Activated T-helper 1 cell treated with anti-CD3 and anti-CD28 coated beads, Interleukin-12 subunit alpha, Interleukin-12 subunit beta, Interleukin-2, Interleukin-4 antibody, amounts not matched to agents 30 ng/mL and 10 ng/mL and 1 ng/mL, durations not matched to agents 14 hours and 24 hours and 36 hours (primary cell): ENCODE measurements around the gene POU3F1. TPM values are rescaled to one million over a fixed set of nuclear protein-coding genes. Genes with fewer than 3 reads are reported as not detected.

Experiments used
- DNase-seq: peaks from one replicate; pipeline ENCODE4 v3.0.0; 2021; ENCODE audit warnings: low spot score
- H3K27ac Mint-ChIP-seq: one replicate; pipeline ENCODE4 v1.8.0; 2021; ENCODE audit warnings: mild to moderate bottlenecking, mixed read lengths
- H3K27me3 Mint-ChIP-seq: one replicate; pipeline ENCODE4 v1.8.0; 2022; ENCODE audit warnings: mild to moderate bottlenecking, moderate library complexity, mixed read lengths; ENCODE audit not compliant: insufficient read depth
- H3K36me3 Mint-ChIP-seq: one replicate; pipeline ENCODE4 v1.8.0; 2021; ENCODE audit warnings: low read depth, mixed read lengths
- H3K4me1 Mint-ChIP-seq: one replicate; pipeline ENCODE4 v1.8.0; 2021; ENCODE audit warnings: low read depth, mixed read lengths
- H3K4me3 Mint-ChIP-seq: one replicate; pipeline ENCODE4 v1.8.0; 2021; ENCODE audit warnings: mild to moderate bottlenecking, moderate library complexity, mixed read lengths
- H3K9me3 Mint-ChIP-seq: one replicate; pipeline ENCODE4 v1.8.0; 2021; ENCODE audit warnings: mixed read lengths
- intact Hi-C: fragments of 100-400 bp; cut with micrococcal nuclease; formaldehyde crosslinking; loops from one replicate; pipeline ENCODE4 v1.15.1; 2024
- total RNA-seq: library from RNA; stranded (reverse); gene quantifications from 2 replicates; pipeline ENCODE4 v1.2.3, GENCODE V29; 2022

Gene POU3F1
- total RNA-seq, 1 donor from 2014 or later = 1.8 TPM

DNA sequence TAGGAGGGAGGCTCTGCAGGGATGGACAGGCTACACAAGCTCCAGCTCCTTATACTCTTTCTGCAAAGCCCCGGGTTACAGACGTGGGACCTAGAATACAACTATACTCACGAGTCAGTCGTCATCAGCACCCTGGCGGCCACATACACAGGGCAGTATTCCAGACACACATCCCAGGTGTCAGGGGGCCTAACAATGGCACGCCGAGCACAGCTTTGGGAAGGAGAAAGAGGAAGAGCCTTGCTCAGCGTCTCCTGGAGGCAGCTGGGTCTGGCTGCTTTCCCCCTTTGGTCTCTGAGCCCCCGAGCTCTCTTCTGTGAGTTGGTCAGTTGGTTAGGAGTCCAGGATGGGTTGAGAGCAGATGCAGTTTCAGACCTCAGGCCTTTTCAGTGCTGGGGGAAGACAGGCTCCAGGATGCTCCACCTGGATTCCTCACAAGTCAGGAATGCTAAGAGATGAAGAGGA, 4.5 kb upstream of the POU3F1 start:
- Mint-ChIP-seq H3K27ac (no peak overlapping the region), H3K4me1 (peaks cover 18% of the 10 kb centered on the region), H3K36me3 (no peaks in the 10 kb centered on the region), H3K27me3 (peaks cover 26% of the 10 kb centered on the region), H3K4me3 (no peak overlapping the region), H3K9me3 (no peaks in the 10 kb centered on the region)
- no peak for DNase-seq
- intact Hi-C loops = no loop called here

DNA sequence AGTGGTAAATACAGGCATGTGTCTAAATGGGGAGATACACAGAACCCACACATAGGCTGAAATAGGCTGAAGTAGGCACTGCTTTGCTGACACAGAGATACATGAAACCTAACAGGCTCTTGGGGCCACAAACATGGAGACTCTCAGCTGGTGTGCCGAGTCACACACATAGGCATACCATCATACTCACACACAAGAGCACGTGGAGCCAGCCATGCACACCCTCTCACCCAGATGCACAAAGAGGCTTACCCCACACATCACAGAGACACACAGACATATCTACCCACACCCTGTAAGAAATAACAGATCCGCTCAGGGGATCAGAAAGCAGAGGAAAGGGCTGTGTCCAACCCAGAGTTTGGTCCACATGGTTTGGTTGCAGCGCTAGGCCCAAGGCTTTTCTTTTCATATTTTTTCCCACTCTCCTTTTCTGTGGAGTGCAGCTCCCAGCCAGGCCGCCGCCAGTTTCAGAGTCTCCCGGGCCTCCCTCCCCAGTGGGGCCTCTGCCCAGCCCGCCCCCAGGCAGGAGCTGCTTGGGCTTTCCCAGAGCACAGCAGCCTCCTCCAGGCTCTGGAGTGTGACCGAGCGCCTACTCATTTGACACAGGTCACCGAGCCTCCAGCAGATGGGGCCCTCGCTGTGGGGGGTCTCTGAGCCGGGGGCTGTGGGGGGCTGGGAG, 3.9 kb upstream of the POU3F1 start:
- intact Hi-C loops = no loop called here
- no peak overlapping the region for H3K4me3 Mint-ChIP-seq
- H3K27ac Mint-ChIP-seq = no peak overlapping the region
- peaks cover 26% of the 10 kb centered on the region for H3K27me3 Mint-ChIP-seq
- no peak for DNase-seq
- no peaks in the 10 kb centered on the region for H3K36me3 Mint-ChIP-seq
- H3K4me1 Mint-ChIP-seq = peaks cover 18% of the 10 kb centered on the region
- H3K9me3 Mint-ChIP-seq = no peaks in the 10 kb centered on the region

DNA sequence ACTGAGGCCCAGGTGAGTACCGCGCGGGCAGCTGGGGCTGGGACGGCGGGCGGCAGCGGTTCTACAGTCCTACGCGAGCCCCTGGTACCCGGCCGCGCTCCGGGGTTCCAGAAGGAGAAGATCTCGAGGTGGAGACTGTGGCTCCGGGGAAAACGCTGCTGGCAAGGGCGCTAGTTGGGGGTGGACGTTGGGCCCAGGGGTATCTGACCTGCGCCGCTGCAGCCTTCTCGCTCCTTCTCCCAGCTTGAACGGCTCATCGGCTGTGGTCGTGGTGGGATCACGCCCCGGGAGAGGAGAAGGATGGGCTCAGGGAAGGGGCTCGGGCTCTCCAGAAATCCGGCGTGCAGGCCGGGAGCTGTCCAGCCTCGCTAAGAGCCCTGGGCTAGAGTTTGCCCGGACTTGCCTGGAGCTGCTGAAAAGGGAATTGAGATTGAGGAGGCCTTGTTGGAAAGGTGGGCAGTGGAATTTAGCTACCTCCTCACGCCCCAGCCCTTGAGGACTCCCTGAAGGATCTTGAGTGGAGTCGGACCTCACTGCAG, 1.1 kb upstream of the POU3F1 start:
- intact Hi-C loops = loop anchor here (1.0 kb wide), 1 partner anchor 19 kb away; no protein-coding TSS in a partner anchor
- H3K27ac Mint-ChIP-seq = no peak overlapping the region

DNA sequence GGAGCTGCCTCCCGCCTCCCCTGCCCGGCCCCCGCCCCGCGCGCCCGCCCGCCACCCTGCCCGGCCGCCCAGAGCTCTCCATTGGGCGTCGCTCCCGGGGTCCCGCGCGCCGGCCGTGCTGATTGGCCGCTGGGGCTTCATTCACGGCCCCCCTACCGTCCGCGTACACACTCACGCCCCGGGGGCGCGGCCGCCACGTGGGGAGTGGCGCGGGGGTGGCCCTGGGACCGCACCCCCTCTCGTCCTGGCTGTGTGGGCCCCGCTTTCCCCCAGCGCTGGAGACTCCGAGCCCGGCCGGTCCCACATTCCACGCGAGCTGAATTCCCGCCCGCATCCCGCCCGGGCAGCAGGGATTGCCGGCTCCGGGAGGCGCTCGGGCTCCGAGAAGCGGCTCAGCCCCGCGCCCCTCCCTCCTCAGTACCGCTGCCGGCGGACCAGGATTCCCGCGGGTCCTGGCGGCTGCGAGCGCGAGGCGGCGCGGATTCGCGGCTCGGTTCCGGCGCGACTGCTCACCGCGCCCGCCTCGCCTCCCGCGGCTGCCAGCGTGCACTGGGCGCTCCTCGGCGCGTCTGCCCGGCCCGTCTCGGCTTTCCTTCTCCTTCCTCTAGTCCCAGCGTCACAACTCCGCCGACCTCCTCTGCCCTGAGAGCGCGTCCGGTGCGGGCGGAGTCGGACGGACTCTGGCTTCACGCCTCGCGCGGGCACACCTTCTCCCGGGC, 450 bp upstream of the POU3F1 start:
- H3K4me3 Mint-ChIP-seq = peak overlapping the region; percentile 84
- H3K9me3 Mint-ChIP-seq = no peaks in the 10 kb centered on the region
- intact Hi-C loops = loop anchor here (1.0 kb wide), 1 partner anchor 19 kb away; no protein-coding TSS in a partner anchor
- no peak overlapping the region for H3K27ac Mint-ChIP-seq
- peaks cover 43% of the 10 kb centered on the region for H3K27me3 Mint-ChIP-seq
- DNase-seq = peak; percentile 60
- no peaks in the 10 kb centered on the region for H3K4me1 Mint-ChIP-seq
- H3K36me3 Mint-ChIP-seq = no peaks in the 10 kb centered on the region

More for the DNA sequence above, 1.1 kb upstream of the POU3F1 start:
- Mint-ChIP-seq H3K9me3 (no peaks in the 10 kb centered on the region), H3K27me3 (peaks cover 39% of the 10 kb centered on the region), H3K36me3 (no peaks in the 10 kb centered on the region), H3K4me3 (peak overlapping the region; percentile 84), H3K4me1 (peaks cover 3% of the 10 kb centered on the region)
- no peak for DNase-seq

DNA sequence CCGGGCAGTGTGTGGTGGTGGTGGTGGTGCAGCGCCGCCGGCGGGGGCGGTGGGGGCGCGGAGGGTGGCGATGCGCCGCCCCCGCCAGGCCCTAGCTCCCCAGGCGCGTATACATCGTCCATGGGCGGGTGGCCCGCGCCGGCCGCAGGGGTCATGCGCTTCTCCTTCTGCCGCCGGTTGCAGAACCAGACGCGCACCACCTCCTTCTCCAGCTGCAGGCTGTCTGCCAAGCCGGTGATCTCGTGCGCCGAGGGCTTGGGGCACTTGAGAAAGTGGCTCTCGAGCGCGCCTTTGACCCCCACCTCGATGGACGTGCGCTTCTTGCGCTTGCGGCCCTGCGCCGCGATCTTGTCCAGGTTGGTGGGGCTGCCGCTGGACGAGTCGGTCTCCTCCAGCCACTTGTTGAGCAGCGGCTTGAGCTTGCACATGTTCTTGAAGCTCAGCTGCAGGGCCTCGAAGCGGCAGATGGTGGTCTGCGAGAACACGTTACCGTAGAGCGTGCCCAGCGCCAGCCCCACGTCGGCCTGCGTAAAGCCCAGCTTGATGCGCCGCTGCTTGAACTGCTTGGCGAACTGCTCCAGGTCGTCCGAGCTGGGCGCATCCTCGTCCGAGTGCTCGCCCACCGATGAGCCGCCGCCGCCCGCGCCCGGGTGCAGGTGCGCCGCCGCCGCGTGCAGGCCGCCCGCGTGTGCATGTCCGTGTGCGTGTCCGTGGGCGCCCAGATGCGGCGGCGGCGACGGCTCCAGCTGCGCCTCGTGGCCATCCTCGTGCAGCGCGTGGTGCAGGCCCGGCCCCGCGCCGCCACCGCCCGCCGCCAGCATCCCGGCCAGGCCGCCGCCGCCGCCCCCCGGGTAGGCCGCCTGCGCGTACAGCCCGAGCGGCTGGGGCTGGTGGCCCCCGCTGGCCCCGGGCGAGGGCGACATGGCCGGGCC, 926 bp downstream of the POU3F1 start:
- peak overlapping the region; percentile 33 for H3K4me3 Mint-ChIP-seq
- no peak overlapping the region for H3K27ac Mint-ChIP-seq
- no peaks in the 10 kb centered on the region for H3K36me3 Mint-ChIP-seq
- H3K9me3 Mint-ChIP-seq = no peaks in the 10 kb centered on the region
- intact Hi-C loops = loop anchor here (2.0 kb wide), 1 partner anchor 771 kb away; no protein-coding TSS in a partner anchor
- H3K4me1 Mint-ChIP-seq = no peaks in the 10 kb centered on the region
- peaks cover 50% of the 10 kb centered on the region for H3K27me3 Mint-ChIP-seq
- DNase-seq = no peak

DNA sequence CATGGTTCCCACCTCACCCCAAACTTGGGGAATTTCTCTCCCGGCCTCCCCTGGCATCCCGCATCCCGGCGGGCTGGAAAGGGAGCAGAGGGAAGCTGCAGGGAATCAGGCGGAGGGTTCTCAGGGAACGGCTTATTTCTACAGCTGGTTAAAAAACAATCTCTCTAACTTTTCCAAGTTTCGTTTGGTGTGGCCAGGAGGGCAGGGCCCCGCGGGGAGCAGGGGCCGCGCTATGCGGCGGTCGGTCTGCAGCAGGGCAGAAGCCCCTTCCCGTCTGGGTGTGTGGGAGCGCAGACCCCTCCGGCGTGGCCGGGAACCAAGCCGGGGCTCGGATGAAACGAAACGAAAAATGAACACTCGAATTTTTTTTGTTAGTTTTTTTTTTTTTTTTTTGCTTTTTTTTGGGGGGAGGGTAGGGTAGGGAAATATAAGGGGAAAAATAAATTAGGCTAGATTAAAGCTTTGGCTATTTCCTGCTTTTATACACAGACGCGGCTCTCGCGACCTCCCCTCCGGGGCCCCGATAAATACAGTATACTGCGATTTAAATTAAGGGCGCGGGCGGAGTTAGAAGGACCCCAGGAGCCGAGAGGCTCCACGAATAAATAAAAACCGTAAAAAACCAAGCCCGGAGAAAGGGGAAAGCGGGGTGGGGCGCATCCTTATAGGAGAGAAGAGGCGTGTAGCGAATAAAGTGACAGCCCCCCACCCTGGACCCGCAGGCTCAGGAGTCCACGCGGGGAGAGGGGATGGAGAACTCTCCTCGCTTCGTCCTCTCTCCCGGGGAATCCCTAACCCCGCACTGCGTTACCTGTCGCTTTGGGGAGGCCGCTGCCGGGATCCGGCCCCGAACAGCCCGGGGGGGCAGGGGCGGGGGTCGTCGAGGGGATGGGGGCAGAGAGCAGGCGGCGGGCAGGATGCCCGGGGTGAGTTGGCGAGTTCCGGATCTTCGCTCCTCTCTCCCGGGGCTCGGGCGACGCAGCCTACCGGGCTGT, 2.1 kb downstream of the POU3F1 start:
- Mint-ChIP-seq H3K4me1 (no peaks in the 10 kb centered on the region), H3K27me3 (peaks cover 50% of the 10 kb centered on the region), H3K27ac (peak overlapping the region; percentile 71), H3K4me3 (peak overlapping the region; percentile 73), H3K9me3 (no peaks in the 10 kb centered on the region), H3K36me3 (no peaks in the 10 kb centered on the region)
- DNase-seq = no peak
- intact Hi-C loops = loop anchor here (2.0 to 5.0 kb wide), 2 partner anchors 543 to 772 kb away; no protein-coding TSS in a partner anchor

DNA sequence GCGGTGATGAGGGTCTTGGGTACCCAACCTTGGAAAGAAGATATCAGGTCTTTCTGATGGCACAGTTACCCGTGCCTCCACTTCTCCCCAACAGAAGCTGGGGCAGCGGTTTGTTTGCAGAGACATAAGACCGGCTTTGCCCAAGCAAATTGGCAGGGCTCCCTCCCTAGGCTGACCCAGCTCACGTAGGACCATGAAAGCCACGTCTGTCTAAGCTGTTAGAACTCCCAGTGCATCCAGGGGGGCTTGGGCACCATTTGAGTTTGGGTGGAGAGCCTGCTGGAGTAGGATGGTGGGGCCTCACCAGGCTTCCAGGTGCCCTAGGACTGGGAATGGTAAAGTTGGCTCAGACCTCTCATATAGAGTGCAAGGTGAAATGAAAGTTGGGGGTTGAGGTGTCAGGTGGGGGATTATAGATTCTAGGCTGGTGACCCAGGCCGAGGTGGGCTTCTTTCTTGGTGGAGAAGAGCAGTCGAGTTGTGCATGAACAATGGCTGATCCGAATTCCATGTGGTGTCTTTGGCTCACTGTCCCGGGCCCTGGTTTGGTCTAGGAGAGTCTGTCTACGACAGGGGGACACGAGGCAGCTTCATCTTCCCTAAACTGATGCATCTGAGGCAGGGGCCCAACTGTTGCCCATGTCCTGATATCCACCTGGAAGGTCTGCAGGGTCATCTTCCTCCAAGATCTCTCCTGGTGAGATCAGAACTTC, 3.4 kb downstream of the POU3F1 start:
- intact Hi-C loops = loop anchor here (5.0 kb wide), 1 partner anchor 544 kb away; no protein-coding TSS in a partner anchor
- no peak for DNase-seq
- no peaks in the 10 kb centered on the region for H3K9me3 Mint-ChIP-seq
- H3K4me1 Mint-ChIP-seq = no peaks in the 10 kb centered on the region
- no peak overlapping the region for H3K4me3 Mint-ChIP-seq
- peaks cover 42% of the 10 kb centered on the region for H3K27me3 Mint-ChIP-seq
- H3K36me3 Mint-ChIP-seq = no peaks in the 10 kb centered on the region
- no peak overlapping the region for H3K27ac Mint-ChIP-seq

DNA sequence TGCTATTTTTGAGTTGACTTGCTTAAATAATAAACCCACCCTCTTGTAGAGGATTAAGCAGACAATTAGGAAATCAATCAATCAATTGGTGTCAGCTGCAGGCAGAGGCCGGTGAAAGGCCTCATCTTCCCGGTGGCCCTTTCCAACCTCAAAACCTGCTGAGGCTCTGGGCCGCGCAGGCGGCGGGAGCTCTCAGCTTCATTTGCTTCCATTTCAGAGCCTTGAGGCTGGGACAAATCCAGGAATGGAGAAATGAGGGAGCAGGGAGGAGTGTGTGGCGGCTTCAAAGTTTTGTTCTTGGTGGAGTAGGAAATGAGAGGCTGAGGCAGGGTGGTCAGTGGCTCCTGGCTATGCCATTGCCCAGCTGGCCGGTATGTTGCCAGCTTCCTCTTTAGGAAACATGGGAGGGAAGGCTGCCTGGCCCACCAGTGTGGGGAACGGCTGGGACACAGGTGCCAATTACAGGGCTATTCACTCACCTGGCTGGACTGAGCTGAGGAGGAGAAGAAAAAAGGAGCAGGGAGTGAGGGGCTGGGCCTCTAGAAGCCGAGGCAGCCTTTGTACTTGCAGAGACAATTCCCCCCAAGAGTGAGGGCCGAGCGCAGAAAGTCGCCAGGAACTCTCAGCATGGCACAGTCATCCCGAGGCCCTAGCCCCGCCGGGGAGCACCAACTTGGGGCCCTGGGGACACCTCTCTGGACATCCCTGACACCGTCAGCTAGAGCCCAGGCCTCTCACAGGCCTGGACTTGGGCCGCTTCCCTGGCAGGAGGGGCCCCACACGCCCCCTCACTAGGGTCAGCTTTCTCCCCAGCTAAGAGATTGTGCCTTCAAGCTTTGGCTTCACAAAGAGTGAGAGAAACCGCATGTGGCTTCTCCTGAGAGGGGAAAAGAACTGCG, 4.4 kb downstream of the POU3F1 start:
- Mint-ChIP-seq H3K4me1 (no peaks in the 10 kb centered on the region), H3K36me3 (no peaks in the 10 kb centered on the region), H3K9me3 (no peaks in the 10 kb centered on the region), H3K27me3 (peaks cover 33% of the 10 kb centered on the region), H3K27ac (no peak overlapping the region), H3K4me3 (no peak overlapping the region)
- intact Hi-C loops = loop anchor here (5.0 kb wide), 1 partner anchor 545 kb away; no protein-coding TSS in a partner anchor
- no peak for DNase-seq

DNA sequence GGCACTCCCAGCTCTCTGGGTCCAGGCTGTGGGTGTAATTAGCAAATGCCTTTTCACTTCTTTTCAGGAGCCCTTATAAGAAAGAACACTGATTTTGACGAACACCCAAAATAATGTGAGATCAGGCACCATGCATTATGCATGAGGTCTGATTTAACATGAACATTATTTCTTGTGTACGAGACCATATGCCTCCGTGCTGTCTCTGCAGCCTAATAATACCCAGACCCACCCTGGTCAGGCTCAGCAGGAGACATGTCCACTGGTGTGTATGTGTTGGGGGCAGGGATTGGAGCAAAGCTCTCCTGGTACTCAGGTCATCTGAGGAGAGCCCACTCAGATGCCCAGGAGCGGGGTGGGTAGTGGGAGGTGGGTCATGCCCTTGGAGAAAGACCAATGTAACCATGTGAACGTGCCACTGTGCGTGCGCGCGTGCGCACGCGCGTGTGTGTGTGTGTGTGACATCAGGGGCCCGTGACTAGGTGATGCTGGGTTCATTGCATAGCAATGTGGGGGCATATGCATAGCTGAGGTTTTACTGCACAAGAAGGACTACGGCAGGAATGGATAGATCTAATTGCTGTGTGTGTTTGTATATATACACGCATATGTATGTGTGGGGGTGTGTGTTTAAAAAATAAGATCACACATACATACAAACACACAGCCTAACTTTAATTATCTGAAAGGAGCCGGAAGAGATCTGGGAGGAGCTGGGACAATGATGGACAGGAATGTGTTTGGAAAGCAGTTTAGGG, 7.1 kb downstream of the POU3F1 start:
- no peak overlapping the region for H3K27ac Mint-ChIP-seq
- H3K9me3 Mint-ChIP-seq = no peaks in the 10 kb centered on the region
- no peak overlapping the region for H3K4me3 Mint-ChIP-seq
- no peak for DNase-seq
- peaks cover 31% of the 10 kb centered on the region for H3K27me3 Mint-ChIP-seq
- intact Hi-C loops = loop anchor here (5.0 kb wide), 1 partner anchor 548 kb away; no protein-coding TSS in a partner anchor
- no peaks in the 10 kb centered on the region for H3K36me3 Mint-ChIP-seq
- H3K4me1 Mint-ChIP-seq = no peaks in the 10 kb centered on the region

DNA sequence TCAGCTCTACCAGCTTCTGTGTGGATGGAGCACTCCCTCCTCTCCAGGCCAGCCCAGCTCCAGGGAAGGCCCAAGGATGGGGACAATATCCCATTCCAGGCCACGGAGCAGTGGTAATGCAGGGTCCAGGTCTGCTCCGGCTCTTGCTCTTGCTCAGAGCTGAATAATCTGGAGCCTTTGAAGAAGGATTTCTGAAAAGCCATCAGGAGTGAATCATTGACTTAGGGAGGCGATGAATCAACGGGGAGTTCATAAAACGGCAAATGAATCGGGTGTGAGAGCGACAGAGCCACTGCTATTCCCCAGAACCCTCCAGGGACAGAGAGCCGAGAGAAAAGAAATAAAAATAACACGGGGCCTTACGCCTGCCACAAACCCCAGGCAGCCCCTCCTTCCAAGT, 7.7 kb downstream of the POU3F1 start:
- H3K27ac Mint-ChIP-seq = no peak overlapping the region
- H3K36me3 Mint-ChIP-seq = no peaks in the 10 kb centered on the region
- H3K9me3 Mint-ChIP-seq = no peaks in the 10 kb centered on the region
- H3K27me3 Mint-ChIP-seq = peaks cover 25% of the 10 kb centered on the region
- no peaks in the 10 kb centered on the region for H3K4me1 Mint-ChIP-seq
- intact Hi-C loops = no loop called here
- no peak overlapping the region for H3K4me3 Mint-ChIP-seq
- no peak for DNase-seq
